Measurements from ENCODE around the gene P4HB. TPM values are rescaled to one million over a fixed set of nuclear protein-coding genes. Genes with fewer than 3 reads are reported as not detected.

P4HB gene
- total and polyA plus RNA-seq, 2 experiments from 2014 or later: 206 to 620 TPM

DNA sequence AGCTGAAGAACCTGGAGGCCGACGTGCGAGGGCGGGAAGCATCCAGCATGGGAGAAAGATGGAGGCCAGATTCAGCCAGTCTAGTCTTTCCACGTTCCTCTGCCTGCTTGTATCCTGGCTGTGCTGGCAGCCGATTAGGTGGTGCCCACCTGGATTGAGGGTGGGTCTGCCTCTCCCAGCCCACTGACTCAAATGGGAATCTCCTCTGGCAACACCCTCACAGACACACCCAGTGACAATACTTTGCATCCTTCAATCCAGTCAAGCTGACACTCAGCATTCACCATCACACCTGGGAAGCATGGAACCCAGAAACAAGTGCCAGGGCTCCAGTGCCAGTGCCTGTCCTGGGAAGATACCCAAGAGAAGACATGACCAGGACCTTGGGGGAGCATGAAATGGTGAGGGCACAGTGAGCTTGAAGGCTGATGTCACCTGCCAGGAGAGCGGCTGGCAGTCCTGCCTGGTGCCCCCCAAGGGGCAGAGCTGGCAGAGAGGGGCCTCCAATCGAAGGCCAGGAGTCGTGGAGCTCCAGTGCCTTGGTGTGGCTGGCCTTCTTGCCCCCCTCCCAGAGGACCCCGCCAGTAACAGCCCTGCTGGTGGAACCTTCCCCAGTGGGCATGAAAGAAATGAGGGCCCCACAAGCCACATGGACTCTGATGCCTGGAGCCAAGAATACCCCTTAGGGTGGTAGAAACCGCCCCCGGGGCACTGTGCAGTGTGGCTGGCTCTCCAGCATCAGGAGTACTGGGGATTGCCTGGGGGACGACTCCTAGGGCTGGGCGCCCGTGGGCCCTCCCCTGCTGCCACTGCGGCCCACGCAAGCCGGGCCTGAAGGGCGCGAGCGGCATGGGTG lies 41.1 kb upstream of the P4HB start:
- Histone ChIP-seq H4K20me1 (replicated peaks; ENCODE audit: insufficient read depth) (0 out of 2 replicates have a peak, but pooled peaks cover 4% of the 10 kb centered on the region), H3K36me3 (ENCODE audit: insufficient read depth) (peaks cover 12% of the 10 kb centered on the region; the same call in 1 of the 2 replicates), H3F3A (replicated peaks; ENCODE audit: low read depth) (peaks cover 15% of the 10 kb centered on the region), H3K27ac (ENCODE audit: low read depth) (no peak overlapping the region), H2AFZ (no peak overlapping the region), H3K4me1 (ENCODE audit: insufficient read depth) (no peaks in the 10 kb centered on the region; the same call in 1 of the 2 replicates), H3K9me2 (ENCODE audit: insufficient read depth) (no peaks in the 10 kb centered on the region), H3K4me2 (peak overlapping the region; percentile 85), H3K4me3 (peak overlapping the region; percentile 60), H3K27me3 (ENCODE audit: insufficient read depth) (peaks cover 18% of the 10 kb centered on the region), H3K79me2 (replicated peaks; ENCODE audit: insufficient read depth) (no peaks in the 10 kb centered on the region)
- H3K36me3 Mint-ChIP-seq (ENCODE audit: low read depth): peaks cover 26% of the 10 kb centered on the region
- TF ChIP-seq, protein P1, sequence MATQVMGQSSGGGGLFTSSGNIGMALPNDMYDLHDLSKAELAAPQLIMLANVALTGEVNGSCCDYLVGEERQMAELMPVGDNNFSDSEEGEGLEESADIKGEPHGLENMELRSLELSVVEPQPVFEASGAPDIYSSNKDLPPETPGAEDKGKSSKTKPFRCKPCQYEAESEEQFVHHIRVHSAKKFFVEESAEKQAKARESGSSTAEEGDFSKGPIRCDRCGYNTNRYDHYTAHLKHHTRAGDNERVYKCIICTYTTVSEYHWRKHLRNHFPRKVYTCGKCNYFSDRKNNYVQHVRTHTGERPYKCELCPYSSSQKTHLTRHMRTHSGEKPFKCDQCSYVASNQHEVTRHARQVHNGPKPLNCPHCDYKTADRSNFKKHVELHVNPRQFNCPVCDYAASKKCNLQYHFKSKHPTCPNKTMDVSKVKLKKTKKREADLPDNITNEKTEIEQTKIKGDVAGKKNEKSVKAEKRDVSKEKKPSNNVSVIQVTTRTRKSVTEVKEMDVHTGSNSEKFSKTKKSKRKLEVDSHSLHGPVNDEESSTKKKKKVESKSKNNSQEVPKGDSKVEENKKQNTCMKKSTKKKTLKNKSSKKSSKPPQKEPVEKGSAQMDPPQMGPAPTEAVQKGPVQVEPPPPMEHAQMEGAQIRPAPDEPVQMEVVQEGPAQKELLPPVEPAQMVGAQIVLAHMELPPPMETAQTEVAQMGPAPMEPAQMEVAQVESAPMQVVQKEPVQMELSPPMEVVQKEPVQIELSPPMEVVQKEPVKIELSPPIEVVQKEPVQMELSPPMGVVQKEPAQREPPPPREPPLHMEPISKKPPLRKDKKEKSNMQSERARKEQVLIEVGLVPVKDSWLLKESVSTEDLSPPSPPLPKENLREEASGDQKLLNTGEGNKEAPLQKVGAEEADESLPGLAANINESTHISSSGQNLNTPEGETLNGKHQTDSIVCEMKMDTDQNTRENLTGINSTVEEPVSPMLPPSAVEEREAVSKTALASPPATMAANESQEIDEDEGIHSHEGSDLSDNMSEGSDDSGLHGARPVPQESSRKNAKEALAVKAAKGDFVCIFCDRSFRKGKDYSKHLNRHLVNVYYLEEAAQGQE (IDR thresholded peaks at IDR 0.05; ENCODE audit: unreplicated experiment): no peak
- no peak for TF ChIP-seq ZNF331 (CRISPR knock-in tag; IDR thresholded peaks at IDR 0.05; ENCODE audit: low read depth)
- no peak for TF ChIP-seq STAT1 (IDR thresholded peaks at IDR 0.05; ENCODE audit: unreplicated experiment)
- TF ChIP-seq ZNF114 (CRISPR knock-in tag; IDR thresholded peaks at IDR 0.05): no peak
- TF ChIP-seq NANOG (IDR thresholded peaks at IDR 0.05; ENCODE audit: borderline replicate concordance): no peak
- no peak for TF ChIP-seq POLR2AphosphoS5 (IDR thresholded peaks at IDR 0.05; ENCODE audit: low read depth)
- TF ChIP-seq, protein P2, sequence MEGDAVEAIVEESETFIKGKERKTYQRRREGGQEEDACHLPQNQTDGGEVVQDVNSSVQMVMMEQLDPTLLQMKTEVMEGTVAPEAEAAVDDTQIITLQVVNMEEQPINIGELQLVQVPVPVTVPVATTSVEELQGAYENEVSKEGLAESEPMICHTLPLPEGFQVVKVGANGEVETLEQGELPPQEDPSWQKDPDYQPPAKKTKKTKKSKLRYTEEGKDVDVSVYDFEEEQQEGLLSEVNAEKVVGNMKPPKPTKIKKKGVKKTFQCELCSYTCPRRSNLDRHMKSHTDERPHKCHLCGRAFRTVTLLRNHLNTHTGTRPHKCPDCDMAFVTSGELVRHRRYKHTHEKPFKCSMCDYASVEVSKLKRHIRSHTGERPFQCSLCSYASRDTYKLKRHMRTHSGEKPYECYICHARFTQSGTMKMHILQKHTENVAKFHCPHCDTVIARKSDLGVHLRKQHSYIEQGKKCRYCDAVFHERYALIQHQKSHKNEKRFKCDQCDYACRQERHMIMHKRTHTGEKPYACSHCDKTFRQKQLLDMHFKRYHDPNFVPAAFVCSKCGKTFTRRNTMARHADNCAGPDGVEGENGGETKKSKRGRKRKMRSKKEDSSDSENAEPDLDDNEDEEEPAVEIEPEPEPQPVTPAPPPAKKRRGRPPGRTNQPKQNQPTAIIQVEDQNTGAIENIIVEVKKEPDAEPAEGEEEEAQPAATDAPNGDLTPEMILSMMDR (conservative IDR thresholded peaks at IDR 0.05; ENCODE audit: low read depth in 2 of 2): no peak
- TF ChIP-seq, protein P3, sequence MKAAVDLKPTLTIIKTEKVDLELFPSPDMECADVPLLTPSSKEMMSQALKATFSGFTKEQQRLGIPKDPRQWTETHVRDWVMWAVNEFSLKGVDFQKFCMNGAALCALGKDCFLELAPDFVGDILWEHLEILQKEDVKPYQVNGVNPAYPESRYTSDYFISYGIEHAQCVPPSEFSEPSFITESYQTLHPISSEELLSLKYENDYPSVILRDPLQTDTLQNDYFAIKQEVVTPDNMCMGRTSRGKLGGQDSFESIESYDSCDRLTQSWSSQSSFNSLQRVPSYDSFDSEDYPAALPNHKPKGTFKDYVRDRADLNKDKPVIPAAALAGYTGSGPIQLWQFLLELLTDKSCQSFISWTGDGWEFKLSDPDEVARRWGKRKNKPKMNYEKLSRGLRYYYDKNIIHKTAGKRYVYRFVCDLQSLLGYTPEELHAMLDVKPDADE (IDR thresholded peaks at IDR 0.05): no peak
- TF ChIP-seq CREB1 (CRISPR knock-in tag; IDR thresholded peaks at IDR 0.05; ENCODE audit: low read depth): no peak
- no peak for TF ChIP-seq EZH2phosphoT487 (IDR thresholded peaks at IDR 0.05; ENCODE audit: unreplicated experiment)
- no peak for TF ChIP-seq JUNB (IDR thresholded peaks at IDR 0.05; ENCODE audit: unreplicated experiment)
- TF ChIP-seq EZH2 (IDR thresholded peaks at IDR 0.05; ENCODE audit: low read depth, unreplicated experiment): no peak
- TF ChIP-seq, protein P4, sequence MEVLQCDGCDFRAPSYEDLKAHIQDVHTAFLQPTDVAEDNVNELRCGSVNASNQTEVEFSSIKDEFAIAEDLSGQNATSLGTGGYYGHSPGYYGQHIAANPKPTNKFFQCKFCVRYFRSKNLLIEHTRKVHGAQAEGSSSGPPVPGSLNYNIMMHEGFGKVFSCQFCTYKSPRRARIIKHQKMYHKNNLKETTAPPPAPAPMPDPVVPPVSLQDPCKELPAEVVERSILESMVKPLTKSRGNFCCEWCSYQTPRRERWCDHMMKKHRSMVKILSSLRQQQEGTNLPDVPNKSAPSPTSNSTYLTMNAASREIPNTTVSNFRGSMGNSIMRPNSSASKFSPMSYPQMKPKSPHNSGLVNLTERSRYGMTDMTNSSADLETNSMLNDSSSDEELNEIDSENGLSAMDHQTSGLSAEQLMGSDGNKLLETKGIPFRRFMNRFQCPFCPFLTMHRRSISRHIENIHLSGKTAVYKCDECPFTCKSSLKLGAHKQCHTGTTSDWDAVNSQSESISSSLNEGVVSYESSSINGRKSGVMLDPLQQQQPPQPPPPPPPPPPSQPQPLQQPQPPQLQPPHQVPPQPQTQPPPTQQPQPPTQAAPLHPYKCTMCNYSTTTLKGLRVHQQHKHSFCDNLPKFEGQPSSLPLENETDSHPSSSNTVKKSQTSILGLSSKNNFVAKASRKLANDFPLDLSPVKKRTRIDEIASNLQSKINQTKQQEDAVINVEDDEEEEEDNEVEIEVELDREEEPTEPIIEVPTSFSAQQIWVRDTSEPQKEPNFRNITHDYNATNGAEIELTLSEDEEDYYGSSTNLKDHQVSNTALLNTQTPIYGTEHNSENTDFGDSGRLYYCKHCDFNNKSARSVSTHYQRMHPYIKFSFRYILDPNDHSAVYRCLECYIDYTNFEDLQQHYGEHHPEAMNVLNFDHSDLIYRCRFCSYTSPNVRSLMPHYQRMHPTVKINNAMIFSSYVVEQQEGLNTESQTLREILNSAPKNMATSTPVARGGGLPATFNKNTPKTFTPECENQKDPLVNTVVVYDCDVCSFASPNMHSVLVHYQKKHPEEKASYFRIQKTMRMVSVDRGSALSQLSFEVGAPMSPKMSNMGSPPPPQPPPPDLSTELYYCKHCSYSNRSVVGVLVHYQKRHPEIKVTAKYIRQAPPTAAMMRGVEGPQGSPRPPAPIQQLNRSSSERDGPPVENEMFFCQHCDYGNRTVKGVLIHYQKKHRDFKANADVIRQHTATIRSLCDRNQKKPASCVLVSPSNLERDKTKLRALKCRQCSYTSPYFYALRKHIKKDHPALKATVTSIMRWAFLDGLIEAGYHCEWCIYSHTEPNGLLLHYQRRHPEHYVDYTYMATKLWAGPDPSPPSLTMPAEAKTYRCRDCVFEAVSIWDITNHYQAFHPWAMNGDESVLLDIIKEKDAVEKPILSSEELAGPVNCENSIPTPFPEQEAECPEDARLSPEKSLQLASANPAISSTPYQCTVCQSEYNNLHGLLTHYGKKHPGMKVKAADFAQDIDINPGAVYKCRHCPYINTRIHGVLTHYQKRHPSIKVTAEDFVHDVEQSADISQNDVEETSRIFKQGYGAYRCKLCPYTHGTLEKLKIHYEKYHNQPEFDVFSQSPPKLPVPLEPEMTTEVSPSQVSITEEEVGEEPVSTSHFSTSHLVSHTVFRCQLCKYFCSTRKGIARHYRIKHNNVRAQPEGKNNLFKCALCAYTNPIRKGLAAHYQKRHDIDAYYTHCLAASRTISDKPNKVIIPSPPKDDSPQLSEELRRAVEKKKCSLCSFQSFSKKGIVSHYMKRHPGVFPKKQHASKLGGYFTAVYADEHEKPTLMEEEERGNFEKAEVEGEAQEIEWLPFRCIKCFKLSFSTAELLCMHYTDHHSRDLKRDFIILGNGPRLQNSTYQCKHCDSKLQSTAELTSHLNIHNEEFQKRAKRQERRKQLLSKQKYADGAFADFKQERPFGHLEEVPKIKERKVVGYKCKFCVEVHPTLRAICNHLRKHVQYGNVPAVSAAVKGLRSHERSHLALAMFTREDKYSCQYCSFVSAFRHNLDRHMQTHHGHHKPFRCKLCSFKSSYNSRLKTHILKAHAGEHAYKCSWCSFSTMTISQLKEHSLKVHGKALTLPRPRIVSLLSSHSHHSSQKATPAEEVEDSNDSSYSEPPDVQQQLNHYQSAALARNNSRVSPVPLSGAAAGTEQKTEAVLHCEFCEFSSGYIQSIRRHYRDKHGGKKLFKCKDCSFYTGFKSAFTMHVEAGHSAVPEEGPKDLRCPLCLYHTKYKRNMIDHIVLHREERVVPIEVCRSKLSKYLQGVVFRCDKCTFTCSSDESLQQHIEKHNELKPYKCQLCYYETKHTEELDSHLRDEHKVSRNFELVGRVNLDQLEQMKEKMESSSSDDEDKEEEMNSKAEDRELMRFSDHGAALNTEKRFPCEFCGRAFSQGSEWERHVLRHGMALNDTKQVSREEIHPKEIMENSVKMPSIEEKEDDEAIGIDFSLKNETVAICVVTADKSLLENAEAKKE (CRISPR knock-in tag; IDR thresholded peaks at IDR 0.05): no peak
- DNase-seq (ENCODE audit: low spot score) (no peak), ATAC-seq (peak; percentile 6)
- H3K27ac Mint-ChIP-seq: no peak overlapping the region
- H3K4me3 Mint-ChIP-seq: peak overlapping the region; percentile 45; the same call in 2 of the 3 replicates
- no peaks in the 10 kb centered on the region for H3K9me3 Mint-ChIP-seq
- H3K27me3 Mint-ChIP-seq (ENCODE audit: insufficient read depth, low read depth, poor library complexity): peaks cover 19% of the 10 kb centered on the region
- peaks cover 3% of the 10 kb centered on the region; the same call in 2 of the 3 replicates for H3K4me1 Mint-ChIP-seq

Data from GM23338 (cell line).